ENCODE data around the gene TMEM151B.
A peak's percentile ranks its signal among the peaks of the same experiment; 100 is the strongest.

Gene TMEM151B

GRCh38 chr6:44265007-44265721, 5.1 kb upstream of the TMEM151B start, which contains the start of gene NFKBIE:
Gene NFKBIE, minus strand, starts transcription at chr6:44265551. Its CDS starts 205 bp downstream, at chr6:44265346.
- in situ Hi-C loops (cut with HindIII; ENCODE audit: low sequenced_read_pairs), result no loop called here
- peak; percentile 63 for DNase-seq (ENCODE audit: low read depth)
- TF ChIP-seq, protein P1, sequence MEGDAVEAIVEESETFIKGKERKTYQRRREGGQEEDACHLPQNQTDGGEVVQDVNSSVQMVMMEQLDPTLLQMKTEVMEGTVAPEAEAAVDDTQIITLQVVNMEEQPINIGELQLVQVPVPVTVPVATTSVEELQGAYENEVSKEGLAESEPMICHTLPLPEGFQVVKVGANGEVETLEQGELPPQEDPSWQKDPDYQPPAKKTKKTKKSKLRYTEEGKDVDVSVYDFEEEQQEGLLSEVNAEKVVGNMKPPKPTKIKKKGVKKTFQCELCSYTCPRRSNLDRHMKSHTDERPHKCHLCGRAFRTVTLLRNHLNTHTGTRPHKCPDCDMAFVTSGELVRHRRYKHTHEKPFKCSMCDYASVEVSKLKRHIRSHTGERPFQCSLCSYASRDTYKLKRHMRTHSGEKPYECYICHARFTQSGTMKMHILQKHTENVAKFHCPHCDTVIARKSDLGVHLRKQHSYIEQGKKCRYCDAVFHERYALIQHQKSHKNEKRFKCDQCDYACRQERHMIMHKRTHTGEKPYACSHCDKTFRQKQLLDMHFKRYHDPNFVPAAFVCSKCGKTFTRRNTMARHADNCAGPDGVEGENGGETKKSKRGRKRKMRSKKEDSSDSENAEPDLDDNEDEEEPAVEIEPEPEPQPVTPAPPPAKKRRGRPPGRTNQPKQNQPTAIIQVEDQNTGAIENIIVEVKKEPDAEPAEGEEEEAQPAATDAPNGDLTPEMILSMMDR (IDR thresholded peaks at IDR 0.05; ENCODE audit: low read depth, low read length, missing control alignments), result peak; percentile 46
- peak within 1 kb of the TSS; percentile 68 for H3K4me3 ChIP-seq (ENCODE audit: low read depth, low read length)

DNA sequence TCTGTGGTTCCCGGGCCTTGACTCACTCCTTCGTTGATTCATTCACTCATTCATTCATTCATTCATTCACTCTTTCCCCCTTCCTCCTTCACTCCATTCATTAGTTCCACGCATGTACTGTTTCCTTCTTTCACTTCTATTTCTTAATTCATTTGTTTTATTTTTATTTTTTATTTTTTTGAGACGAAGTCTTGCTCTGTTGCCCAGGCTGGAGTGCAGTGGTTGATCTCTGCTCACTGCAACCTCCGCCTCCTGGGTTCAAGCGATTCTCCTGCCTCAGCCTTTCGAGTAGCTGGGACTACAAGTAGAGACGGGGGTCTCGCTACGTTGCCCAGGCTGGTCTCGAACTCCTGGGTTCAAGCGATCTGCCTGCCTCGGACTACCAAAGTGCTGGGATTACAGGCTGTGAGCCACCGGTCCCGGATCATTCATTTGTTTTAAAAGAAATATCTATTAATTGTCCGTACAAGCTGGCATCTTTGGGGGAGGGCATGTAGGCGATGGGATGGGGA, 4.5 kb upstream of the TMEM151B start:
- TF ChIP-seq, protein P1 (IDR thresholded peaks at IDR 0.05; ENCODE audit: low read depth, low read length, missing control alignments), result no peak
- peak overlapping the region; percentile 68 for H3K4me3 ChIP-seq (ENCODE audit: low read depth, low read length)
- DNase-seq (ENCODE audit: low read depth), result no peak
- in situ Hi-C loops (cut with HindIII; ENCODE audit: low sequenced_read_pairs), result no loop called here

- in situ Hi-C loops (cut with HindIII; ENCODE audit: low sequenced_read_pairs), result no loop called here
- TF ChIP-seq, protein P1 (IDR thresholded peaks at IDR 0.05; ENCODE audit: low read depth, low read length, missing control alignments), result no peak
- H3K4me3 ChIP-seq (ENCODE audit: low read depth, low read length), result no peak overlapping the region
- no peak for DNase-seq (ENCODE audit: low read depth)
Measured at GRCh38 chr6:44266347-44266746, 3.9 kb upstream of the TMEM151B start.

DNA sequence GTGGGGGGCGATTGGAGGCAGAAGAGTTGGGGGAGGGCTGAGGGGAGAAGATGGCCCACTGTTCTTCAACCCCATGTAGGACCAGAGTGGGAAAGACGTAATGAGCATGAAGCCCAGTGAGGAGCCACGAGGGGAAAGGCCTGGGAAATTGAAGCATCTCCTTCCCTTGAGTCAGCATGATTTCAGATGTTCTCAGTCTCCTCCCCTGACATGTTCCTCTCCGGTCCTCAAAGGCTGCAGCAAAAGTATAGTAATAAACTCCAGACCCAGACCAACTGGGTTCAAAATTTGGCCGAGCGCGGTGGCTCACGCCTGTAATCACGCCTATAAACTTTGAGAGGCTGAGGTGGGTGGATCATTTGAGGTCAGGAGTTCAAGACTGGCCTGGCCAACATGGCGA, 3.0 kb upstream of the TMEM151B start:
- TF ChIP-seq, protein P1 (IDR thresholded peaks at IDR 0.05; ENCODE audit: low read depth, low read length, missing control alignments), result no peak
- DNase-seq (ENCODE audit: low read depth), result no peak
- in situ Hi-C loops (cut with HindIII; ENCODE audit: low sequenced_read_pairs), result no loop called here
- H3K4me3 ChIP-seq (ENCODE audit: low read depth, low read length), result no peak overlapping the region

- H3K4me3 ChIP-seq (ENCODE audit: low read depth, low read length), result no peak overlapping the region
- in situ Hi-C loops (cut with HindIII; ENCODE audit: low sequenced_read_pairs), result no loop called here
- TF ChIP-seq, protein P1 (IDR thresholded peaks at IDR 0.05; ENCODE audit: low read depth, low read length, missing control alignments), result peak; percentile 97
- DNase-seq (ENCODE audit: low read depth), result no peak
Measured at GRCh38 chr6:44268095-44268628, 2.1 kb upstream of the TMEM151B start.

GRCh38 chr6:44269178-44269920, 901 bp upstream of the TMEM151B start:
- in situ Hi-C loops (cut with HindIII; ENCODE audit: low sequenced_read_pairs), result no loop called here

More at GRCh38 chr6:44269178-44269920, 901 bp upstream of the TMEM151B start:
- no peak for DNase-seq (ENCODE audit: low read depth)
- TF ChIP-seq, protein P1 (IDR thresholded peaks at IDR 0.05; ENCODE audit: low read depth, low read length, missing control alignments), result no peak
- H3K4me3 ChIP-seq (ENCODE audit: low read depth, low read length), result no peak overlapping the region
